ENCODE measurements around the gene NT5C.

DNA sequence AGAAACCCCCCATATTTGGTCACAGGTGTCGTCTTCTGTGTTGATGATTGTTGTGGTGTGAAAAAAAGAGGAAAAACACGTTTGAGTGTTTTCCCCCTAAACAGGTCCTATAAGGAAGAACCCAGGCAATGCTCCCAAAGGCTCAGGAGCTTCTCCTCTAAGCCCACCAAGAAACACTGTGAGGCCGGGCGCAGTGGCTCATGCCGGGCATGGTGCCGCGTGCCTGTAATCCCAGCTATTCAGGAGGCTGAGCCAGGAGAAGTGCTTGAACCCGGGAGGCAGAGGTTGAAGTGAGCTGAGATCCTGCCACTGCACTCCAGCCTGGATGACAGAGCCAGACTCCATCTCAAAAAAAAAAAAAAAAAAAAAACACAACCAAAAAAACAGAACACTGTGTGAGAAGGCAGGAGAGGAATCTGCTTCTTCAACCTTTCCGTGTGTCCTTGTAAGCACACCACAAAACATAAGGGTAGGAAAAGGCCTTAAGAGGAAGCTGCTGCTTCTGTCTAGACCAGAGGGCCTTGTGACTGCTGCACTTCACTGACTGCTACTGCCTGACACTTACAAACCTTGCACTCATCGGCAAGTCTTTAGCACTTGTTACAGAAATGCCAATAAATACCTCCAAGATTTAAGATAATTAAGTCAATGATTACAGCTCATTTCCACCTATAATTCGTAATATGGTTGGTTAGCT, 13.4 kb upstream of the NT5C start:
- TF ChIP-seq CTCF (IDR thresholded peaks at IDR 0.05) (no peak), POLR2A (IDR thresholded peaks at IDR 0.05) (no peak)
